ENCODE measurements around the gene SMKR1.
"Not testable (repeated sequence)": the region's sequence is repeated elsewhere in the genome, so short reads cannot be mapped to it uniquely, and the experiment has no call there.

SMKR1 gene

DNA sequence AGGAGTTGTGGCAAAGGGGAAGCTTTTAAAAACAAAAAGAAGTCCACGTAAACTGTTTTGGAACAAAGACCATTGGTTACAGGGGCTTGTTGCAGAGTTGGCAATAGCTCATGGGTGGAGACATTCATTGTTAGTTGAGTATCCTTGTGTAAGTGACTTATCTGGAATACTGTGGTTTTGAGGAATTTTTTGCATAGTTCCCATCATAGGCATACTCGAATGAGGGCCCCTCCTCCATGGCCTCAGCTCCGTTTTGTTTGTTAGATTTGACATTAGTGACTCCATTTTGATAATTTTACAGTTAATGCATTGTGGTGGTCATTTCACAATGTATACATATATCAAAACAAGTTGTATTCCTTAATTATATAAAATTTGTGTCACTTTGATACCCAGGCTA lies 12.8 kb upstream of the SMKR1 start:
- no peak for DNase-seq

DNA sequence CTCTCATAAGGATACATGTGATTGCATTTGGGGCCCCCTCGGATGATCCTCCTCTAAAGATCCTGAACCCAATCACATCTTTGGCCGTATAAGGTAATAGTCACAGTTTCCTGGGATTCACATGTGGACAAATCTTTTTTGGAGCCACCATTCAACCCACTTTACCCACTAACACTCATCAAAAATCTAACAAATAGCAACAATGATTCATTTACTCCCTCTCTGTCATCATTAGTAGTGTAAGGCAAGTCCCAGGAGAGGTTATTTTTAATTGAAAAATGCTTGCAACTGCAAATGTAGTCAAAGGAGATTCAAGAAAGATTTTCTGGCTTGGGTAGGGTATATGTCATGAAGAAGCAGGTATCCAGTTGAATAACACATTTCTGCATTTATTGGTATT lies 9.9 kb upstream of the SMKR1 start:
- DNase-seq, result no peak

DNA sequence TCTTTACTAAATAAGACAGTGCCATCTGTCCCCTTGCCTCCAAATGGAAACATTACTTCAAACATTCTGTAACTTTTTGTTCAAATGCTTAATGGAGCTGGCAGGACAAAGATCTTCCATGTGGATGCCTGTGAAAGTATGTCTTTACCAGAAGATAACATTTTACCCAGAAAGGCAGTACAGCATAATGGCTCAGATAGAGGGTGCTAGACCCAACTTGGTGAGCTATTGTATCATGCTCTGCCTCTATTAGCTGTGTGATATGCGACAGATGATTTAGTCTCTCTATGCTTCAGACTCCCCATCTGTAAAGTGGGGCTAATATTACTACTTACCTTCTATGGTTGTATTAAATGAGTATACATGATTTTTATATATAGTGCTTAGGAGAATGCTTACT lies 8.8 kb upstream of the SMKR1 start:
- DNase-seq, result no peak

GRCh38 chr7:129494041-129494440 lies 8.3 kb upstream of the SMKR1 start:
- DNase-seq, result no peak

DNA sequence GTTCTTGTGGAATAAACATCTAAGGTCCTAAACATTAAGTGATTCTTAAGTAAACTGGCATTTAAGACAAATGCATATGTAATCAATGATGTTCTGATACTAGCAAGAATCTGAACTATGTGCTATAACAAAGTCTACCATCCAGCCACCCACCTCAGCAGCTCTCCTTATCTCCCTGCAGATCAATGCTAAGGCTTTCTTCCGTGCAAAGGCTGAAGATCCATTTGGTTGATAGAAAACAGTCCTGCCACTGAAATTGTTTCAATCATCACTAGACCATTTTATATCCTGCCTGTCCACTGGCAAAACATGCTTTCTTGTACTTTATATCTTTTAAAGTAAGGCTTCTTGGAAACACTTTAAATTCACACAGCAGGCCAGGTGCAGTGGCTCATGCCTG lies 6.3 kb upstream of the SMKR1 start:
- no peak for DNase-seq

DNA sequence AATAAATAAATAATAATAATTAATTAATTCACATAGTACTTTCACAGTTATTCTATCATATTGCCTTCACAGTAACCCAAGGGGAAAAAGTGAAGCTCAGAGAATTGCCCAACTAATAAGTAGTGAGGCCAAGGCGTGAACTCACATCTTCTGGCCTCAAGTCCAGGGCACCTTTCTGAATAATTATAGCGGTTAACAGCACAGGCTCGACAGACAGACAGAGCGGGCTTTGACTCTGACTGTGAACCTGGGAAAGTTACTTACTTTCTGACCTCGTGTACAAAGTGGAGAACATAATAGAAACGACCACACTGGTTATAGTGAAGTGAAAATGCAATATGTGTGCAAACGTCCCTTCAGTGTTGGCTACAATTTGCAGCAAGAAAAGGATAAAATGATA lies 5.7 kb upstream of the SMKR1 start:
- no peak for DNase-seq

- no peak for DNase-seq
These were observed 5.2 kb upstream of the SMKR1 start for GRCh38 chr7:129497156-129497555.

DNA sequence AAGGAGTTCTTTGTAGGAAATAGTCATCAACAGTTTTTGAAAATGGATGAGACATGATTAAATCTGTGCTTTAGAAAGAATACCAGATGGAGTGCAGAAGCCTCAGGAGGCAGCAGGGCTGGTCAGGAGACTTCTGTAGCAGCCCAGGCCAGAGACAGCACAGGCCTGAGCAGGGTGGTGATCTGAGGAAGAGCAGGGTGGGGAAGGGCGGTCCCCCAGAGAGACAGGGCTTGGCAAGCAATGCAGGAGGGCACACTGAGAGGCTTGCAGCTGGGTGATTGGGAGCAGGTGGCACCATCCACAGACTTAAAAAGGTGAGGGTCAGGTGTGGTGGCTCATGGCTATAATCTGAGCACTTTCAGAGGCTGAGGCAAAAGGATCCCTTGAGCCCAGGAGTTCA lies 4.3 kb upstream of the SMKR1 start:
- DNase-seq, result no peak

GRCh38 chr7:129499999-129500398 lies 2.3 kb upstream of the SMKR1 start:
- no peak for DNase-seq

- DNase-seq, result peak; percentile 52
These were observed 666 bp downstream of the SMKR1 start for GRCh38 chr7:129502708-129503685.

GRCh38 chr7:129503725-129504124 lies 1.4 kb downstream of the SMKR1 start:
- no peak for DNase-seq

DNA sequence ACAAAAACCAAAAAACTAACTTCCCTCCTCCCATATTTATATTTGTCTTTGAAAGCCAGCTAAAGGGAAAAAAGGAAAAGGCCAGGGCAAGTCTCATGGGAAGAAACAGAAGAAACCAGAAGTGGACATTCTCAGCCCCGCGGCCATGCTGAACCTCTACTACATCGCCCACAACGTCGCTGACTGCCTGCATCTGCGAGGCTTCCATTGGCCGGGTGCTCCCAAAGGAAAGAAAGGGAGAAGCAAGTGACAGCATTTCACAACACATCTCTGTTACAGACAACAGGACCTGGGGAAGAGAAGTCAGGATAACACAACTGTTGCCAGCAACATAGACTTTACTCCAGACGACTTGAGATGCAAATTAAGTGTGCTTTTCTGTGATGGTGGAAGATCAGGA lies 9.9 kb downstream of the SMKR1 start:
- no peak for DNase-seq

DNA sequence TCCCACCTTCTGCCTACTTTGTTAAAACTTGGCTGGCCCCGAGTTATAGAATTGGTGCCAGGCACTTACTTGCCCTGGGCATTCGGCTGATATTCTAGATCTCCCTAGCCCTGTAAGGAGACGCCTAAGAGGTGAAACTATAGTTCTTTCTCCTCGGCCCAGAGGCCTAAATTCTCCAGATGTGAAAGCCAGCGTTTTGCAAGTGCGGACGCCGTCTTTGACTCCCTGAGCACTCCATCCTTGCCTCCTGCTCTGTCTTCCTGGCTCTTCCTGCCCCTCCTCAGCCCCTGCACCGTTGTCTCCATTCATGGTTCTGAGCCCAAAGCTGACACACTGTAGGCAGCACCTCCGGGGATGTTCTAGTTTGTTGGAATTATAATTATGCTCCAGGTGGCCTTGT lies 11.2 kb downstream of the SMKR1 start:
- no peak for DNase-seq

DNA sequence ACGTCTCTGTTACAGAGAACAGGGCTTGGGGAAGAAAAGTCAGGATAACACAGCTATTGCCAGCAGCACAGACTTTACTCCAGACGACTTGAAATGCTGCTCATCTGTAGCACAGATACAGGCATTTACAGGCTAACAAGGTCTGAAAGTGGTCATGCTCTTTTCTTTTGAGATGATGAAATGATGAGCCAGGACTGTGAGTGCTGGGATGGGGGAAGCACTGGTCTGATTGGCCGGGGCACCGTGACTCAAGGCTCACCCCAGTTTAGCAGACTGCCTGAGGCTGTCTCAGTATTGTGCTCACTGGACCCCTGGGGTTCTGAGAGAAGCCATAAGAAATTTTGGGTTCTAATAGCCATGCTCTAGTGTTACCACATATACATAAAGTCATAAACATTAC lies 12.4 kb downstream of the SMKR1 start:
- DNase-seq, result no peak

GRCh38 chr7:129515381-129515780 lies 13.1 kb downstream of the SMKR1 start:
- no peak for DNase-seq

- DNase-seq, result no peak
These were observed 15.6 kb downstream of the SMKR1 start for GRCh38 chr7:129517931-129518330.

GRCh38 chr7:129519464-129519863 lies 17.1 kb downstream of the SMKR1 start:
- DNase-seq, result no peak

- DNase-seq, result no peak
These were observed 20.0 kb downstream of the SMKR1 start for GRCh38 chr7:129522088-129522970.

- DNase-seq, result no peak
These were observed 20.6 kb downstream of the SMKR1 start for GRCh38 chr7:129522971-129523340.

GRCh38 chr7:129523924-129524323 lies 21.6 kb downstream of the SMKR1 start:
- DNase-seq, result no peak

- not testable (repeated sequence) for DNase-seq
These were observed 22.1 kb downstream of the SMKR1 start for GRCh38 chr7:129524405-129524804.

DNA sequence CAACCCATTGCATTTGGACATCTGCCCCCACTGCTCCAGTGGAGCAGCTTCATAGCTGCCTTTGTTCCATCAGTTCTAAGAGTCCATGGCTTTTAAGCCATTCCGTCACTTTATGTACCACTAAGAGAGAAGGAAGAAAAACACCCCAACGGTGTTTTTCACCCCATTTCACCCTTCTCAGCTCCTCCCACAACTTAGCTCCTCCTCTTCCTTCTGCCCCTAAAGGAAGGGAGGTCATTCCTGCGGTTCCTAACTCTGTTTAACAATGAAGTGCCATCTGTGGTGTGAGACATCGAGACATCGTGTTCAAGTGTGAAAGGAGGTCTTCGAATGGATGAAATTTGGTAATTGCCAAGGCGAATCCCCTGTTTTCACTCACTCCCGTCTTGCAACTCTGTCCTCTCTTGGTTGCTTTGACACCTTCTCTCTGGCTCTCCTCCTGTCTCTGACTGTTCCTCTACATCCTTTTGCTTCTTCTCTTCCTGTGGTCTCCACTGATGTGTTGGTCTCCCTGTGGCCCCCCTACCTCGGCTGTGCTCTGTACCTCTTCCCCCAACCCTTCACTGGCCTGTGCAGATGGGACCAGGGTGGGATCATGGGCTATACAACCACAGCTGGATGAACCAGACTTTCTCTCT lies 23.0 kb downstream of the SMKR1 start:
- no peak for DNase-seq

- no peak for DNase-seq
These were observed 27.3 kb downstream of the SMKR1 start for GRCh38 chr7:129529643-129530042.

Data from 8988T (cell line).